HUES6 (cell line): Measurements from ENCODE around the gene ITIH3.

Experiments
- H3K27ac ChIP-seq: 2 replicates; pipeline ENCODE4 v1.7.0; 2013; ENCODE audit warnings: low read depth, mild to moderate bottlenecking, low read length, inconsistent platforms
- H3K27me3 ChIP-seq: 2 replicates; pipeline ENCODE4 v1.6.1; 2013; ENCODE audit warnings: low read length; ENCODE audit not compliant: control insufficient read depth, insufficient read depth
- H3K36me3 ChIP-seq: 2 replicates; pipeline ENCODE4 v1.6.1; 2013; ENCODE audit warnings: low read length; ENCODE audit not compliant: control insufficient read depth, insufficient read depth
- H3K4me1 ChIP-seq: 2 replicates; pipeline ENCODE4 v1.6.1; 2013; ENCODE audit warnings: low read length; ENCODE audit not compliant: control insufficient read depth, insufficient read depth
- H3K4me3 ChIP-seq: 2 replicates; pipeline ENCODE4 v1.5.1; 2013; ENCODE audit warnings: low read depth, low read length
- H3K9ac ChIP-seq: one replicate; pipeline ENCODE4 v1.6.1; 2013; ENCODE audit warnings: mild to moderate bottlenecking, low read length
- H3K9me3 ChIP-seq: 2 replicates; pipeline ENCODE4 v1.6.1; 2013; ENCODE audit warnings: low read depth, low read length; ENCODE audit not compliant: control insufficient read depth, insufficient read depth

The ITIH3 gene

GRCh38 chr3:52794612-52795099 lies at the start of gene ITIH3:
TSS of gene ITIH3 (plus strand) at chr3:52794796. CDS start at chr3:52794804, 8 bp downstream.
- H3K27me3 ChIP-seq = no peaks in the 10 kb centered on the region
- no peaks in the 10 kb centered on the region for H3K9me3 ChIP-seq
- no peaks in the 10 kb centered on the region for H3K36me3 ChIP-seq
- no peak within 1 kb of the TSS for H3K9ac ChIP-seq
- no peak within 1 kb of the TSS for H3K27ac ChIP-seq
- H3K4me1 ChIP-seq = no peaks in the 10 kb centered on the region
- H3K4me3 ChIP-seq = no peak within 1 kb of the TSS

- Histone ChIP-seq H3K4me3 (no peak overlapping the region), H3K36me3 (peaks cover 68% of the 10 kb centered on the region), H3K27ac (no peak overlapping the region), H3K27me3 (no peaks in the 10 kb centered on the region), H3K9ac (no peak overlapping the region), H3K9me3 (no peaks in the 10 kb centered on the region), H3K4me1 (no peaks in the 10 kb centered on the region)
Measured at GRCh38 chr3:52752045-52752660, 42.4 kb upstream of the ITIH3 start.

- H3K27me3 ChIP-seq = no peaks in the 10 kb centered on the region
- no peaks in the 10 kb centered on the region for H3K9me3 ChIP-seq
- H3K36me3 ChIP-seq = peaks cover 74% of the 10 kb centered on the region
- no peak overlapping the region for H3K4me3 ChIP-seq
- no peaks in the 10 kb centered on the region for H3K4me1 ChIP-seq
- H3K9ac ChIP-seq = no peak overlapping the region
- H3K27ac ChIP-seq = no peak overlapping the region
Measured at GRCh38 chr3:52754373-52754772, 40.2 kb upstream of the ITIH3 start.

GRCh38 chr3:52756141-52756540 lies 38.5 kb upstream of the ITIH3 start:
- peaks cover 68% of the 10 kb centered on the region for H3K36me3 ChIP-seq
- H3K27me3 ChIP-seq = no peaks in the 10 kb centered on the region
- no peaks in the 10 kb centered on the region for H3K4me1 ChIP-seq

GRCh38 chr3:52763466-52763865 lies 31.1 kb upstream of the ITIH3 start:
- Histone ChIP-seq H3K4me1 (no peaks in the 10 kb centered on the region), H3K4me3 (no peak overlapping the region), H3K27me3 (no peaks in the 10 kb centered on the region), H3K27ac (no peak overlapping the region), H3K36me3 (peaks cover 73% of the 10 kb centered on the region), H3K9ac (no peak overlapping the region), H3K9me3 (no peaks in the 10 kb centered on the region)

More at GRCh38 chr3:52756141-52756540, 38.5 kb upstream of the ITIH3 start:
- no peak overlapping the region for H3K27ac ChIP-seq
- H3K9me3 ChIP-seq = no peaks in the 10 kb centered on the region
- no peak overlapping the region for H3K9ac ChIP-seq
- H3K4me3 ChIP-seq = no peak overlapping the region

- H3K9ac ChIP-seq = peak overlapping the region; percentile 97
Measured at GRCh38 chr3:52769786-52770455, 24.7 kb upstream of the ITIH3 start.

GRCh38 chr3:52770496-52771333 lies 23.9 kb upstream of the ITIH3 start, which contains the start of gene NEK4:
TSS of gene NEK4 (minus strand) at chr3:52770940. CDS start at chr3:52770746, 194 bp downstream.
- peak within 1 kb of the TSS; percentile 0; the same call in 1 of the 2 replicates for H3K27ac ChIP-seq
- peaks cover 19% of the 10 kb centered on the region for H3K36me3 ChIP-seq
- H3K4me3 ChIP-seq = peak within 1 kb of the TSS; percentile 92
- no peaks in the 10 kb centered on the region for H3K9me3 ChIP-seq
- H3K9ac ChIP-seq = peak within 1 kb of the TSS; percentile 97
- peaks cover 8% of the 10 kb centered on the region for H3K4me1 ChIP-seq
- H3K27me3 ChIP-seq = no peaks in the 10 kb centered on the region

More at GRCh38 chr3:52769786-52770455, 24.7 kb upstream of the ITIH3 start:
- peaks cover 27% of the 10 kb centered on the region for H3K36me3 ChIP-seq
- H3K27me3 ChIP-seq = no peaks in the 10 kb centered on the region
- no peak overlapping the region for H3K27ac ChIP-seq
- peak overlapping the region; percentile 92 for H3K4me3 ChIP-seq
- peaks cover 8% of the 10 kb centered on the region for H3K4me1 ChIP-seq
- H3K9me3 ChIP-seq = no peaks in the 10 kb centered on the region

GRCh38 chr3:52771334-52771681 lies 23.3 kb upstream of the ITIH3 start:
- Histone ChIP-seq H3K4me1 (peaks cover 8% of the 10 kb centered on the region), H3K27me3 (no peaks in the 10 kb centered on the region), H3K9ac (peak overlapping the region; percentile 97), H3K4me3 (peak overlapping the region; percentile 92), H3K9me3 (no peaks in the 10 kb centered on the region), H3K36me3 (peaks cover 13% of the 10 kb centered on the region), H3K27ac (peak overlapping the region; percentile 0; the same call in 1 of the 2 replicates)

GRCh38 chr3:52771702-52772101 lies 22.9 kb upstream of the ITIH3 start:
- Histone ChIP-seq H3K4me3 (peak overlapping the region; percentile 92; the same call in 1 of the 2 replicates), H3K9me3 (no peaks in the 10 kb centered on the region), H3K27ac (0 out of 2 replicates have a peak overlapping the region, but pooled peaks have one; percentile 0), H3K36me3 (peaks cover 10% of the 10 kb centered on the region), H3K27me3 (no peaks in the 10 kb centered on the region), H3K4me1 (peaks cover 8% of the 10 kb centered on the region), H3K9ac (no peak overlapping the region)

- Histone ChIP-seq H3K9me3 (no peaks in the 10 kb centered on the region), H3K27me3 (no peaks in the 10 kb centered on the region)
Measured at GRCh38 chr3:52773361-52774065, 21.1 kb upstream of the ITIH3 start.

More at GRCh38 chr3:52773361-52774065, 21.1 kb upstream of the ITIH3 start:
- H3K9ac ChIP-seq = no peak overlapping the region
- H3K4me1 ChIP-seq = peaks cover 8% of the 10 kb centered on the region
- no peak overlapping the region for H3K27ac ChIP-seq
- 0 out of 2 replicates have a peak, but pooled peaks cover under 1% of the 10 kb centered on the region for H3K36me3 ChIP-seq
- no peak overlapping the region for H3K4me3 ChIP-seq
